Putamen (tissue), 1 donor: ENCODE measurements around the gene LOXL1.

ENCODE experiments used
- DNase-seq: peaks from one replicate; pipeline ENCODE4 v3.0.0-alpha.2; 2016; ENCODE audit warnings: low spot score

Gene LOXL1

DNA sequence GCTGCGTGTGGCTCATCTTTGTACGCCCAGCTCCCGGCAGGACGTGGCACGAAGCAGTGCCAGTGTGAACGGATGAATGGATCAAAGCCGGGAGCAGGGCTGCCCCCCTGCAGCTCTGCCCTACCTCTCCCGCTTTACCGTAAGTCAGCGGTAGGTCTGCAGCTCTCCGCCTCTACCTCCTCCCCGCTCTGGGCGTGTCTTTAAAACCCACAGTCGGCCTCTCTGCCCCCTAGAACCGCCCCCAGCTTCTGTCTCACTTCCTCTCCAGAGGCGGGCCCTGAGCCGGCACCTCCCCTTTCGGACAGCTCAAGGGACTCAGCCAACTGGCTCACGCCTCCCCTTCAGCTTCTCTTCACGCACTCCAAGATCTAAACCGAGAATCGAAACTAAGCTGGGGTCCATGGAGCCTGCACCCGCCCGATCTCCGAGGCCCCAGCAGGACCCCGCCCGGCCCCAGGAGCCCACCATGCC is 68.2 kb downstream of the LOXL1 start, which contains the start of gene PML:
TSS of gene PML (plus strand) at position 304 of the 471 bp plus-strand sequence. CDS start at position 401, 97 bp downstream.
- peak; percentile 97 for DNase-seq

DNA sequence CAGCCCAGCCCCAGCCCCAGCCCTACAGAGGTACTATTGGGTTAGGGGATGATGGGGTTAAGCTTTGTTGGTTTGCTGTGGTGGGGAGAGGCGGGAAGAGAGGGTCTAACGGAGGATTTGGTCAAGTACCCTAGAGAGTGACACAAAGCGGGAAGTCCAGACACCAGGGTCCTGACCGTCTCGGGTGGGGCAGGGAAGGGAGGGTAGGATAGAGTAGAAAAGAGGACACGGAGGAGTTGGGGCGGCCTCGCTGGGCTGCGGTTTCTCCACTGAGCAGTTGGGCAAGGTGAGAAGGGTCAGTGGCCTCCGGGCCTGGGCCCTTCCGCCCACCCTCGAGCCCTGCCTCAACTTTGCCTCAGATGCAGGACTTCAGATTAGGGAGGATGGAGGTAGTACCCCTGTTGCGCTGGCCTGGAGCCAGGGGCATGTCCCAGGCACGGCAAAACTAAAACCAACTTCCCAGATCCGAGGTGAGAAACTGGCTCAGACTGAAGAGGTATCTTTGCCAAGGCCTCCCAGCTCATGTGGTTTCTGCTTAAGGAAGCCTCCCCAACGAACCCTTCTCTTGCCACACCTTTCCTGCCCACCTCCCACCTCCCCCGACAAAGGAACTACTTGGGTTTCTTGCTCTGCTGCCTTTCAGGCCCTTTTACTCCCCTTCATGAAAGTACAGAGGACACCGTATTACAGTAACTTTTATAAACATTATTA is 68.8 kb downstream of the LOXL1 start:
- no peak for DNase-seq

GRCh38 chr15:73996267-73996666 is 70.0 kb downstream of the LOXL1 start:
- no peak for DNase-seq

- no peak for DNase-seq
Measured at GRCh38 chr15:73996939-73997338, 70.7 kb downstream of the LOXL1 start.

- DNase-seq = no peak
Measured at GRCh38 chr15:73997986-73998385, 71.7 kb downstream of the LOXL1 start.
